Hematopoietic multipotent progenitor cell treated with erythropoietin and hydrocortisone succinate and interleukin-3 and kit ligand, for 15 days (in vitro differentiated cells): ENCODE measurements around the gene B3GNT9.

Experiments used
- DNase-seq: peaks from one replicate; pipeline ENCODE4 v3.0.0-alpha.2; 2015; ENCODE audit warnings: low spot score

B3GNT9 gene

GRCh38 chr16:67184995-67185650 lies 34.3 kb upstream of the B3GNT9 start:
- peak; percentile 81 for DNase-seq

- no peak for DNase-seq
These were observed 33.7 kb upstream of the B3GNT9 start for GRCh38 chr16:67184453-67184994.

- peak; percentile 94 for DNase-seq
These were observed 33.0 kb upstream of the B3GNT9 start, which contains the start of gene MATCAP1 for GRCh38 chr16:67183627-67184452. Gene MATCAP1, minus strand, starts transcription at chr16:67183963. Its CDS starts 3,353 bp downstream, at chr16:67180610.

- DNase-seq = no peak
These were observed 32.5 kb upstream of the B3GNT9 start for GRCh38 chr16:67183284-67183626.

- DNase-seq = no peak
These were observed 31.5 kb upstream of the B3GNT9 start for GRCh38 chr16:67182288-67182687.

GRCh38 chr16:67181346-67181745 lies 30.5 kb upstream of the B3GNT9 start:
- no peak for DNase-seq

GRCh38 chr16:67180166-67180565 lies 29.4 kb upstream of the B3GNT9 start:
- DNase-seq = no peak

GRCh38 chr16:67179421-67180080 lies 28.8 kb upstream of the B3GNT9 start:
- DNase-seq = no peak

GRCh38 chr16:67177743-67178699 lies 27.2 kb upstream of the B3GNT9 start:
- DNase-seq = no peak

GRCh38 chr16:67176662-67177061 lies 25.9 kb upstream of the B3GNT9 start:
- DNase-seq = no peak

- DNase-seq = no peak
These were observed 24.0 kb upstream of the B3GNT9 start for GRCh38 chr16:67174706-67175231.

- DNase-seq = peak; percentile 63
These were observed 23.3 kb upstream of the B3GNT9 start for GRCh38 chr16:67173808-67174705.

- DNase-seq = no peak
These were observed 22.5 kb upstream of the B3GNT9 start for GRCh38 chr16:67173323-67173722.

- no peak for DNase-seq
These were observed 20.3 kb upstream of the B3GNT9 start for GRCh38 chr16:67170949-67171649.

- DNase-seq = peak; percentile 30
These were observed 19.6 kb upstream of the B3GNT9 start, which contains the start of gene NOL3 for GRCh38 chr16:67170168-67170948. Gene NOL3, plus strand, starts transcription at chr16:67170538.

GRCh38 chr16:67169642-67170167 lies 18.9 kb upstream of the B3GNT9 start:
- peak; percentile 37 for DNase-seq

- no peak for DNase-seq
These were observed 18.2 kb upstream of the B3GNT9 start for GRCh38 chr16:67169011-67169451.

GRCh38 chr16:67167588-67167987 lies 16.8 kb upstream of the B3GNT9 start:
- DNase-seq = no peak
